HG03571 (cell line): ENCODE results near the gene KHDC4.
"Not testable (repeated sequence)": the region's sequence is repeated elsewhere in the genome, so short reads cannot be mapped to it uniquely, and the experiment has no call there.

Source experiments
- ATAC-seq: cut with Tn5 transposase; IDR thresholded peaks from one replicate; pipeline ENCODE4 v1.9.1; 2021; ENCODE audit not compliant: unreplicated experiment

The KHDC4 gene

DNA sequence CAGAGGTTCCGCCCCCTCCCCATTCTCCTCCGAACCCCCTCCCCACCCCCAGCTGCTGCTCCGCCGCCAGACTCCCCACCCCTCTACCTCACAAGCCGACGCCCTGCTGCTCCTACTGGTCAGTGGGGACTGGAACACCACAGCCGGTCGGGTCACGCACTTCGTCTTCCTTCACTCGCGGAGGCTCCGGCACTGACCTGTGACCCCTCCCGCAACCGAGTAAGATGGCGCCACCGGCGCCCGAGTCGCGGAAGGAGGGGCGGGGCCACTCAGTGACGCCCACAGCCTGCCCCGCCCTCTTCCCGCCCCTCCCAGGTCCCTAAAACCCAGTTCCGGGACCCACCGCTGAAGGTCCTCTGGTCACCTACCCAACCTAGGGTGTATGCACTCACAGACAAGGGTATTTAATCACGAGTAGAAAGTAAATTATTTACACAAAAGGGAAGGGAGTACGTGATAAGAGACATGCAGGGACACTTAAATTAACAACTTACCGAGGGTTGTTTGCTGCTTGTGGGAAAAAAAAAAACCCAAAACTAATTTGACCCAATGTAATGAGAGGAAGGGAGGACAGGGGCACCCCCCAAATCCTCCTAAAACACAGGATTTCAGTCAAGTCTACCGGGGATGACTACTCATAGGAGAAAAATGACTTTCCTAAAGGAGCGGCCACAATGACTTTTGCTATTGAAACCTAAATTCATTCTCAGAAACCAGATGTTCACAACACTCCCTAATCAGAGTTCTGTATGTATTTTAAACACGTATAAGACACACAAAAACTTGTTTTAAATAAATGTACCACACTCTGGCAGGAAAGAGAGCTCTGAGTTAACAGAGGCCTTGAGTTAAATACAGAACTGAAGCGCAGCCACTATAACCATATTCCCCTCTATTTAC, 22.8 kb downstream of the KHDC4 start, which contains the start of gene RIT1:
TSS of gene RIT1 (minus strand) at position 194 of the 900 bp plus-strand sequence. CDS start 588 bp downstream, outside the sequence.
- ATAC-seq, result peak; percentile 78

DNA sequence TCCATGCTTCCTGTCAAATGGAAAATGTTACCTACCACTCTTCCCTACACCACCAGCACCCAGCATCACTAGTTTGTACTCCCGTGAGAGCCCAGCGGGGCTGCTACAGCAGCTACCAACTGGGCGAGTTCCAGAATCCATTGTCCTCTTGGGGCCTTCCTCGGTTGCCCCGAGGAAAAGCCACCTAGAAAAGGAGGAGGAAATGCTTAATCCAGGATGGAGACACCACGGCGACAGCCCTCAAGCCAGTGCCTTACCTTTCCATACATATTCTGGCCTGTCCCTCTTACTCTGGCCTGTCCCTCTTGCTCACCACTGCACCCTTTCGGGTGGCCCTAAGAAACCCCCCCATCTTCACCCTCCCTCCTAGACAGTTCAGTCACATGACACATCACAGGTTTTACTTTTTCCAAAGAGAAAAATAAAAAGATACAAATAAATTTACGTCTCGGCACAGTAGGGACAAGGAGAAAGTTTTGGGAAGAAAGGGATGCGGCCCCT, 23.5 kb downstream of the KHDC4 start:
- ATAC-seq, result no peak

DNA sequence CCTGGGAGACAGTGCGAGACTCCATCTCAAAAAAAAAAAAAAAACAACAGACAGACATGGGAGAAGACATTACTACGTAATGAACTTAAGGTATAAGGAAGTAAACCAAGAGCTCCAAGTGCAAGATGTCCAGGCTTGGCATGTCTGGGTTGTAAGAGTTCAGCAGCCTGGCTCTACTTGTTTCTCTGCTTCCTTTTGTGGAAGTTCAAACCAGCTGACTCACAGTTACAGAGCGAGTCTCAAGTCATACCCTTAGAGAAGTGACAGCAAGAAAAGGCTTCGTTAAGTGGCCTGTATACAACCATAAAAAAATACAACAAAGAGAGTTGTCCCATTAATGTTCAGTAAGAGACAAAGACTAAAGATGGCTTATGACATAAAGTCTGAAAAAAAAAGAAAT, 24.3 kb downstream of the KHDC4 start:
- ATAC-seq, result no peak

DNA sequence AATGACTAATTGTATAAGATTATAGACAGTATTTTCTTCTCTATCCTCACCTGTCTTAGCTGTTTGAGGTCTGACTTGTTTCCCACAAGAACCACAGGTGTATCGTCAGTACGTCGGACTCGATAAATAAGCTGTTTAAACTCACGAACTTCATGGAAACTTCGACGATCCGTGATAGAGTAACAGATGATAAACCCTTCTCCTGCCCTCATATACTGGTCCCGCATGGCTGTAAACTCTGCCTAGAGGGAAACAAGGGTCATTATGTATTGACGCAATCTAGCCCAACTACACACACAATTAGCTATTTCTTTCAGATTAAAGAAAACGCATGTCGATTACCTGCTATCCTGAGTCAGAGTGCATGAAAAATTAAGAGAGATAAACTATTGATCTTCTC, 30.0 kb downstream of the KHDC4 start:
- no peak for ATAC-seq

DNA sequence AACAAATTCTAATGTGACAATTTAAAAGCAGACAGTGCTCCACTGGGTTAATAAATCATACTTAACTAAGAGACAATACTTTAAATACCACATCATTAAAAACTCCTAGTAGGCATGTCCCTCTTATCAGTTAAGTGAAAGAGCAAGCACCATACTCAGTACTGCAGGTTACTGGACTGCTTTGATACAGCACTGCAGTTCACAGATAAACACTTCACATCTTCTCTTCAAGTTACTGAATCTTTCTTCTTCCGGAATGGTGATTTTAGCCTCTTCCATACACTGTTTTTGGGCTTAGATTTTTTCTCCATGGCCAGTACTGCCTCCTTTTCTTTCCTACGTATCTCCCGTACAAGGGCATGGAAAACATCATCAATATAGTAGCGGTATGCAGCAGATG, 34.1 kb downstream of the KHDC4 start:
- no peak for ATAC-seq

DNA sequence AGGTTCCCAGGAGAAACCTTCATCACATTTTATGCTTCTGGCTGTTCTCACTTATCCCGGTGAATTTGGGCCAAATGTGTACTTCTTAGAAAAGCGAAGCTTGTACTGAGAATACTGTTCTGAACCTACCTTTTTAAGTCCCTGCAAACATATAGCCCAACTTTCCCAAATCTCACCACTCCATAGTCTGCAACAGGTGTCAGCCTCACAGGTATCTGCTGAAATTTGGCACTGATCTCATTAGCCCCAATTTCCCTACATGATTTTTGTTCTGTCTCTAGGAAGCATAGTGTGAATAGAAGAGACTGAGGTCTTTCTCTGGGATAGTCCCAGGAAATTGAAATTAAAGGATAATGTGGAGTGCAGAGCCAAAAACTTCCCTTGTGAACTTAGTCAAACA, 34.5 kb downstream of the KHDC4 start:
- ATAC-seq, result no peak

DNA sequence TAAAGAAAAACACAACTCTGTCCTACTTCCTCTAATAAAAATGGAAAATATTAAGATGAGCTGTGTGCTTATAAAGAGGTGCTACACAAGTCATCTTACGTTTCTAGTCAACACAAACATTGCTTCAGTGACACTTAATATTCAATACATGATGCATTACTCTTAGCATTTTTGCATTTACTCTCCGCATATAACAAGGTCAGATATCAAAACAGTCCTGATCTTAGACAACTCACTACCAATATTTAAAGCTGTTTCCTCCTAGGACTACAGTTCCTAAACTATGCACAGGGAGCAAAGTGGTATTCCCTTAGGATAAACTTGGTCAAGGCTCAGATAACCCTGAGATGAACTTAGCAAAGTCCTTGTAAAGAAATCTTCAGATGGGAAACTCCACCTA, 35.3 kb downstream of the KHDC4 start:
- ATAC-seq, result no peak

DNA sequence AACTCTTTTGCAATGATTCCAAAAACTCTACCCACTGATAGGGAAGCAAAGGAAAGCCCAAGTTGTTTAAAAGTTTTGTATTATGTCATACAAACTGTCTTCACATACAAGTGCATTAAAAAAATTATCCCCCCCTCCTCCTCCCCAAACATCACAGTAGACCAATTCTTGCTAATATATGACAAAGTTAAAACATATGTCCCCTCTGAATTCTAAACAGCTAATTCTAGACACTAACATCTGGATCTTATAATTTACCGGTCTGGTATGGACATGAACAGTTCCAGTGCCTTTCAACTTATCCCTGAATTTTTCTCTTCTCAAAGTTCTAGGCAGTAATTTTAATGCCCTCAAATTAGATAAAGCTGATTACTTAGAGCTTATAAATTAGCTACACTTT, 36.5 kb downstream of the KHDC4 start:
- ATAC-seq, result no peak

DNA sequence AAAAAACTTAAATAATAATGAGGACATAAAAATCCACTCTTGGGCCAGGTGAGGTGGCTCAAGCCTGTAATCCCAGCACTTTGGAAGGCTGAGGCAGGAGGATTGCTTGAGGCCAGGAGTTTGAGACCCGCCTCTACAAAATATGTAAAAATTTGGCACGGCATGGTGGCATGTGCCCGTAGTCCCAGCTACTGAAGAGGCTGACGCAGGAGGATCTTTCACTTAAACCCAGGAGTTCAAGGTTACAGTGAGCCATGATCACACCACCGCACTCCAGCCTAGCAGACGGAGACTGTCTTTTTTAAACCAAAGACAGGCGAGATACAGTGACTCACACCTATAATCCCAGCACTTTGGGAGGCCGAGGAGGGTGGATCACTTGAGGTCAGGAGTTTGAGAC, 37.7 kb downstream of the KHDC4 start:
- not testable (repeated sequence) for ATAC-seq

DNA sequence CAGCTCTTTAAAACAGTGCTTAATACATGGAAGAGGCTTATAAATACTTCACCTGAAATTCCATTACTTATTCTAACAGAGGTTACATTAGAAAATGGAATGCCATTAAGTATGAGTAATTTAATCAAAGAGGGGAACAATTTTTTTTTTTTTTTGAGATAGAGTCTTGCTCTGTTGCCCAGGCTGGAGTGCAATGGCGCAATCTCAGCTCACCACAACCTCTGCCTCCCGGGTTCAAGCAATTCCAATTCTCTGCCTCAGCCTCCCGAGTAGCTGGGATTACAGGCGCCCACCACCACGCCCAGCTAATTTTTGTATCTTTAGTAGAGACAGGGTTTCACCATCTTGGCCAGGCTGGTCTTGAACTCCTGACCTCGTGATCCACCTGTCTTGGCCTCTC, 38.6 kb downstream of the KHDC4 start:
- ATAC-seq, result not testable (repeated sequence)

DNA sequence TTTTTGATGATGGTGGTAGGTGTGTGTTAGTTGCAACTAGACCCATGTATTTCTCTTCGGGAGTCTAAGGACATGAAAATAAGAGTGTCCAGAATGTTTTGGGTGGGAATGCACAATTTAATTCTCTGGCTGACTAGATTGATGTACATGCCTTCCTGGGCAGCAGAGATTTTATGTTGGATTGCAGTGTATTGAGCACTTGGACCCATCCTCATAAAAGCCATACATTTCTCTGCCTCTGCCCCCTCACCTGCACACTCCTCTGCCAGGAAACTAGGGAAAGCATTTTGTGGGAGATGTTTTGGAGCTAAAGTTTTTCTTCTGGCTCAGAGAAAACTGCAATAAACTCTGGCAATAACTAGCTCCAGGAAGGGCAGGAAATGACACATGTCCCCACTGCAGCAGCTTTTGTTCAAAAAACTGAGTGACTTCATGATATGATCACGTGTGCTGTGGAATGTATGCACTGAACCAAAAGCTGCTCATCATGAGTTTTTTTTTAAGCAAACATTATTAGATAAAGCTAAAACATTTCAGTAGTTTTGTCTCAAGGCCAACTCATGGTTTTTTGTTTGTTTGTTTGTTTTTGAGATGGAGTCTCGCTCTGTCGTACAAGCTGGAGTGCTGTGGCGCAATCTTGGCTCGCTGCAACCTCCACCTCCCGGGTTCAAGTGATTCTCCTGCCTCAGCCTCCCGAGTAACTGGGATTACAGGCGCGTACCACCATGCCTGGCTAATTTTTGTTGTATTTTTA, 40.6 kb downstream of the KHDC4 start:
- ATAC-seq, result no peak

DNA sequence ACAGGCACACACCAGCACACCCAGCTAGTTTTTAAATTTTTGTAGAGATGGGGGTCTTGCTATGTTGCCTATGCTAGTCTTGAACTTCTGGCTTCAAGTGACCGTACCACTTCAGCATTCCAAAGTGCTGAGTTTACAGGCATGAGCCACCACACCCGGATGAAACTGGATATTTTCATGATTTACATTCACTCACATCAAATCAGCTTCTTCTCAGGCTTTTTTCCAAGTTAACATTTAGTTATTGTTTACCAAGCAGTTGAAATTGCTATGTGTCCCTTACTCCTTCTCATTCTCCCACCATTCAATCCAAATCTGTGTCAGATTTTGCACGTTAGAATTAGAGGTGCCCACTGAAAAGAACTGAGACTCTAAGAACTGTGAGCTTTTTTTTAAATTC, 41.4 kb downstream of the KHDC4 start:
- ATAC-seq, result no peak

DNA sequence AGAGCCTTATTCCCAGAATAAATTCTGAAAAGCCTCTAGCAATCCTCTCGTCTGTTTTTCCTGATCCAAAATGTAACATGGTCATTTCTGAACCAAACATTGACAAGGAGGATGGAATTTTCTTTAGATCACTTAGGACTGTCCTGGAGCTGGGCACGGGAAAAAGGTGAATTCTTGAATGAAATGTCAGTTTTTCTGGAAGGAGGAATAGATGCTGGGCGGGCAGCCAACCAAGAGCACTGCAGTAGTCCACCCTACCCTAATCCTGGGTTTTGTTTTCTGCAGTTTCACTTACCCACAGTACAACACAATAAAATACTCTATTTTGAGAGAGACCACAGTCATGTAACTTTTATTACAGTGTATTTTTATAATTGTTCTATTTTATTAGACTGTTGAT, 44.0 kb downstream of the KHDC4 start:
- ATAC-seq, result no peak

DNA sequence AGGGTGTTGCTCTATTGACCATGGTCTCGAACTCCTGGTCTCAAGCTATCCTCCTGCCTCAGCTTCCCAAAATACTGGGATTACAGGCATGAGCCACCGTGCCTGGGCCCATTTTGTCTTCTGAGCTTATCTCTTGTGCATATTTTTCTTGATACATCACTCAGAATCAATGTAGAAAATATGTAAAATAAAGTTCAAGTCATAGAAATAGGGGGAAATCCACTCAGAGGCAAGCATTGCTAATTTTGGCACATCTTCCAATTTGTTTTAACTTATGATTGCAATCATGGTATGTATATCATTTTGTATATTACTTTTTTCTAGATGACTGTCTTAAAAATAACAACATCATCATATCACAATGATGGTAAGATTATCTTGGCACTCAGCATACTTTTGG, 44.6 kb downstream of the KHDC4 start:
- ATAC-seq, result no peak

DNA sequence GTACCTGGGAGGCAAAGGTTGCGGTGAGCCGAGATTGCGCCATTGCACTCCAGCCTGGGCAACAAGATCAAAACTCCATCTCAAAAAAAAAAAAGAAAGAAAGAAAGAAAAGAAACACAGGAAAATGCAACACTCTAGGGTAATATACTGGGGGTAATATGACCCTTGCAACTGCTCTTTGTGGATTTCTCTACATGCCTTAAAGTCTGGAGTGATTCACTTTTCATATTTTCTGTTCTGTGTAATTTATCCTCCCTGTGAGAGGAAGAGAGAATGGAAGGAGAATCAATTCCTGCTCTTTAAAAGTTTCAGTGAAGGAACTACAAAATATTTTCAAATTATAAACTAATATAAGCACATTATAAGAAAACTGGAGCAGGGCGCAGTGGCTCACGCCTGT, 45.7 kb downstream of the KHDC4 start:
- no peak for ATAC-seq

DNA sequence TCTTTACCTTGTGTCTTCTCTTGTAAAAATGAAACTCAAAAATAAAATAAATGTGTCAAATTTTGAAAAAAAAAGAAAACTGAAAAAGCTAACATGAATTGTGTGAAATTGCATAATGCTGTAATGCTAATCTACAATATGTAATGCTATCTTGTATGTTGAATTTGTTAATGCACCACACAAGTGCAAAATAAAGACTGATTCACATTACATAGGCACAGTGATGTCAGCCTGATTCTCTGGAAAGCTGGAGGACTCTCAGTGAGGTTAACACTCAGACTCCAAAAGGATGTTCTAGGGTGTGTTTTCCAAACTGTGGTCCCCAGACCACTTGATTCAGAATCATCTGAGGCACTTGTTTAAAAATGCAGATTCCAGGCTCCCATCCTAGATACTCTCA, 49.2 kb downstream of the KHDC4 start:
- ATAC-seq, result no peak

DNA sequence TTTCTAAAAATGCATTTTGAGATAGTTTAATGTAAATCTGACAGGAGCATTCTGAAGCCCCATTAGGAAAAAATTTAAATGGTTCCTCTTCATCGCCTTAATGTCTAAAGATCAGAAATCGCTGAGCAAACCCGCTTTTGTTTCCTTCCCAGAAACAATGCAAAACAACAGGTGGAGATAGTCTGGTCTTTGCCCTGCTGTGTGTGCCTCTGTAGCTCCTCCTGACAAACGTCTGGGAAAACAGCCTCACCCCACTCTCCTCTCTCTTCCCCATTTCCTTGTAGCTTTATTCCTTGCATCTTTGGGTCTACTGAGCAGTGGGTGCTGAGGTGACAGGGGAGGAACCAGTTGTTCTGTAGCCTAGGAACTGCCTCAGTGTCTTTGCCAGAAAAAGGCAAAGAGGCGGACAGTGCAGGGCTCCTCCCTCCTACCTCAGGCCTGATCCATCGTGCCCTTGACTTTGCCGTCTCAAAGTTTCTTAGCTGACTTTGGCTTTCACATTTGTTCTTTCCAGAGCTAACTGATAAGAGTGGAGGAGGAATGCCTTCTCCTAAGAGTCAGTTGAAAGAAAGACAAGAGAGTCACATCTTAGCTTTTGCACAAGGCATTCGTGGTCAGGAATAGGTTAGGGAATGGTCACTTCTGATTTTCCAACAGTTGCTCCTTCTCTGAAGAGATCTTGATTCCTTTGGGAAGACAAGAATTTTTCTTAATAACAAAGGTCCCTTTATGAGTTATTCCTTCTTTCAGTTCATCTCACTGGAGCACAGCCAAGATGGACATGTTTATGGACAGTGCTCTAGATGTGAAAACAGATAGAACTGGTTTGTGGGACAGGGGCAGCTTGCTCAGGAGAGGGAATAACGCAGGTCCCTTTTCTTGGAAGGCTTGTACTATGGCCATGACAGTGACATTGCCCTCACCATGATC, 49.9 kb downstream of the KHDC4 start:
- no peak for ATAC-seq

DNA sequence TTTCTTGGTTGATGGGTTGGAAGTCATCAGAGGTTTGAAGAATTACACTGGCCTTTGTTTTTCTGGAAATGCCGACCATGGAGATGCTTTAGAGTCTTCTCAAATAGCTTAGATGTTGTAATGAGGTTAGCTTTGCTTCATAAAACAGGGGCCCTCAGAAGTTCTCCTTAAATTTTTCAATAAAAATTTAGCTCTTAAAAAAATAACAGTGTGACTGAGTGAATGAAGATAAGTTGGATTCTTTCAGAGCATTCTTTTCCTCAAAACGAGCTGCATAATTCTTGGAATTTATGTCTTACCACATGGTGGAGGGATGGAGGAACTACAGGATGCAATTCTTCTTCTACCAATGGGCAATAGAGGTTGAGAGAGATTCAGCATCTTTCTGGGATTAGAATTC, 51.4 kb downstream of the KHDC4 start:
- no peak for ATAC-seq

DNA sequence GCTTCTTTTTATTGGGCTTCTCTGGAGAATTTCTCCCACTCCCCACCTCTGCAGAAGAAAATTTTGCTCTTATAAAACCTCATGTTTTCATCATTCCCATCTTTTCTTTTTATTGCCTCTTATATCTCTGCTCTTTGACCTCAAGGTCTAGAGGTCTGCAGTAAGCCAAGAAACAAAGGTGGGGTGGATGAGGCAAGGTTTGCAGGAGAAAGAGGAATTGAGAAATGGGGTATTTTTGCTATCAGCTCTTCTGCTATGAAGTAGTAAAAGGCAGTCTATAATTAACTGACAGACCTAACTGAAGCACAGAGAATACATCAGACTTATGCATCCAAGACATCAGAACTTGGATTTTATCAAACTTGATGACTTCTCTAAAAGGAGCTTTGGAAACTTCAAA, 52.0 kb downstream of the KHDC4 start:
- ATAC-seq, result no peak

DNA sequence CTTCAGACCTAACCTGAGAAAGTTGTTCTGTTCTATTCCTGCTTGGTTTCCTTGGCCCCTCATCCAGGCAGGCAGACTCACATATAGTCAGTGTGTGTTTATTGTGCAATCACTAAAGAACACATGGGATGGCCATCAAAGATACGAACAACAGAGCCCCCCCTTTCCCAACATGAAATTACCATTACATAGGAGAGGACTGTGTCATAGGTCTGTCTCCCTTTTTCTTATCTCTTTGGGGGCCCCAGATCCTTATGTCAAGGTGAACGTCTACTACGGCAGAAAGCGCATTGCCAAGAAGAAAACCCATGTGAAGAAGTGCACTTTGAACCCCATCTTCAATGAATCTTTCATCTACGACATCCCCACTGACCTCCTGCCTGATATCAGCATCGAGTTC, 53.3 kb downstream of the KHDC4 start:
- ATAC-seq, result no peak

DNA sequence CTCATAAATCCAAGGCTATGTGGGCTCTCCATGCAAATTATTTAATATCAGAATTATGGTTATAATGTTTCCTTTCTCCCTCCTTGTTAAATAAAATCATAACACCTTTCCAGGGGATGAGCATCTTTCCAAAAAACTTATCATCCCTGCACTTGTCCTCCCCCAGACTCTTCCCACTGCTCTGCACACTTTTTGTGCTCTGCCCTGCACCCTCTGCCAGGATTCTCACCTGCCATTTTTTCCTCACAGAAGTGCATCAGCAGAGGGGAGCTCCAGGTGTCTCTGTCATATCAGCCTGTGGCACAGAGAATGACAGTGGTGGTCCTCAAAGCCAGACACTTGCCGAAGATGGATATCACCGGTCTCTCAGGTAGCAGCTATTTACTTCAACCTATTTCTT, 54.0 kb downstream of the KHDC4 start:
- ATAC-seq, result no peak
